NCI-H748 treated with DMSO at 0.1 percent for 48 hours (cell line): ENCODE measurements around the gene OSBPL2.

Source experiments
- DNase-seq: peaks from one replicate; lab custom pipeline; 2025; lab: John Stamatoyannopoulos, UW

Gene OSBPL2

GRCh38 chr20:62222266-62222850 lies 16.0 kb upstream of the OSBPL2 start:
- no peak for DNase-seq

GRCh38 chr20:62222972-62223371 lies 15.3 kb upstream of the OSBPL2 start:
- DNase-seq, result no peak

- DNase-seq, result no peak
Observed at GRCh38 chr20:62223571-62223970, 14.8 kb upstream of the OSBPL2 start.

GRCh38 chr20:62224113-62224855 lies 14.0 kb upstream of the OSBPL2 start:
- no peak for DNase-seq

GRCh38 chr20:62225026-62225425 lies 13.3 kb upstream of the OSBPL2 start:
- DNase-seq, result no peak

GRCh38 chr20:62225820-62226635 lies 12.3 kb upstream of the OSBPL2 start:
- DNase-seq, result no peak

- no peak for DNase-seq
Observed at GRCh38 chr20:62226707-62227590, 11.4 kb upstream of the OSBPL2 start.

- no peak for DNase-seq
Observed at GRCh38 chr20:62227591-62227976, 10.7 kb upstream of the OSBPL2 start.

- no peak for DNase-seq
Observed at GRCh38 chr20:62227977-62228958, 10.1 kb upstream of the OSBPL2 start.

GRCh38 chr20:62228982-62229545 lies 9.3 kb upstream of the OSBPL2 start:
- no peak for DNase-seq

GRCh38 chr20:62229667-62230066 lies 8.7 kb upstream of the OSBPL2 start:
- no peak for DNase-seq

- no peak for DNase-seq
Observed at GRCh38 chr20:62230276-62230675, 8.0 kb upstream of the OSBPL2 start.

- no peak for DNase-seq
Observed at GRCh38 chr20:62230696-62231095, 7.6 kb upstream of the OSBPL2 start.

GRCh38 chr20:62231292-62231691 lies 7.0 kb upstream of the OSBPL2 start:
- DNase-seq, result no peak

- DNase-seq, result no peak
Observed at GRCh38 chr20:62232194-62232593, 6.1 kb upstream of the OSBPL2 start.

GRCh38 chr20:62232770-62233645 lies 5.3 kb upstream of the OSBPL2 start:
- no peak for DNase-seq

- no peak for DNase-seq
Observed at GRCh38 chr20:62233684-62234083, 4.6 kb upstream of the OSBPL2 start.

GRCh38 chr20:62234339-62234738 lies 4.0 kb upstream of the OSBPL2 start:
- no peak for DNase-seq

- no peak for DNase-seq
Observed at GRCh38 chr20:62235001-62235776, 3.1 kb upstream of the OSBPL2 start.
